GM12872 (cell line): ENCODE measurements around the gene SHISA3.

Experiments
- TF ChIP-seq, protein P1 (sequence below): IDR thresholded peaks from 3 replicates; pipeline ENCODE4 v1.5.1; 2011; ENCODE audit warnings: low read depth, mild to moderate bottlenecking, low read length, moderate library complexity; ENCODE audit not compliant: insufficient read depth

Gene SHISA3

DNA sequence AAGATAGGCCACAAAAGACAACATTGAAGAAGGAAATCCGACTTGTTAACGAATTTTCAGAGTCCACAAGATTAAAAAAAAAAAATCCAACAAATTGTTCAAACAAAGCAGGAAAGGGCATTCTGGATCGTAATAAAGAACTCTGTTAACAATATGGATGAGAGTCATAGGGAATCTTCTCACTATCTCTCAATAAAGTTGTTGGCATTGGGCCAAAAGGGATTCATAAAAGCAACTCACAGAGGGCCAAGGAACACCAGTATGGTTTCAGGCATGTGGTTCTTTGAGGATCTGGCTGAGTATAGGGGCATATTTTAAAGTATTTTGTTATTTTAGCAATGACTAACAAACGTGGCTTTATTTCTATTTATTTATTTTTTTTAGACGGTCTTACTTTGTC lies 49.5 kb downstream of the SHISA3 start:
- TF ChIP-seq, protein P1, sequence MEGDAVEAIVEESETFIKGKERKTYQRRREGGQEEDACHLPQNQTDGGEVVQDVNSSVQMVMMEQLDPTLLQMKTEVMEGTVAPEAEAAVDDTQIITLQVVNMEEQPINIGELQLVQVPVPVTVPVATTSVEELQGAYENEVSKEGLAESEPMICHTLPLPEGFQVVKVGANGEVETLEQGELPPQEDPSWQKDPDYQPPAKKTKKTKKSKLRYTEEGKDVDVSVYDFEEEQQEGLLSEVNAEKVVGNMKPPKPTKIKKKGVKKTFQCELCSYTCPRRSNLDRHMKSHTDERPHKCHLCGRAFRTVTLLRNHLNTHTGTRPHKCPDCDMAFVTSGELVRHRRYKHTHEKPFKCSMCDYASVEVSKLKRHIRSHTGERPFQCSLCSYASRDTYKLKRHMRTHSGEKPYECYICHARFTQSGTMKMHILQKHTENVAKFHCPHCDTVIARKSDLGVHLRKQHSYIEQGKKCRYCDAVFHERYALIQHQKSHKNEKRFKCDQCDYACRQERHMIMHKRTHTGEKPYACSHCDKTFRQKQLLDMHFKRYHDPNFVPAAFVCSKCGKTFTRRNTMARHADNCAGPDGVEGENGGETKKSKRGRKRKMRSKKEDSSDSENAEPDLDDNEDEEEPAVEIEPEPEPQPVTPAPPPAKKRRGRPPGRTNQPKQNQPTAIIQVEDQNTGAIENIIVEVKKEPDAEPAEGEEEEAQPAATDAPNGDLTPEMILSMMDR, result no peak
